HepG2 (cell line): ENCODE data around the gene VPS26A.

Source experiments
- EZH2 ChIP-seq: conservative IDR thresholded peaks from 2 replicates; pipeline ENCODE4 v1.6.1; 2012; ENCODE audit warnings: mild to moderate bottlenecking, low read depth, low read length, moderate library complexity
- TF ChIP-seq, protein P1 (sequence below): sonication (generic); formaldehyde crosslinking; IDR thresholded peaks from one replicate; pipeline ENCODE4 v1.5.1; 2020; ENCODE audit warnings: mild to moderate bottlenecking, missing genetic modification reagents; ENCODE audit errors: not compliant biosample characterization

- TF ChIP-seq, protein P1, sequence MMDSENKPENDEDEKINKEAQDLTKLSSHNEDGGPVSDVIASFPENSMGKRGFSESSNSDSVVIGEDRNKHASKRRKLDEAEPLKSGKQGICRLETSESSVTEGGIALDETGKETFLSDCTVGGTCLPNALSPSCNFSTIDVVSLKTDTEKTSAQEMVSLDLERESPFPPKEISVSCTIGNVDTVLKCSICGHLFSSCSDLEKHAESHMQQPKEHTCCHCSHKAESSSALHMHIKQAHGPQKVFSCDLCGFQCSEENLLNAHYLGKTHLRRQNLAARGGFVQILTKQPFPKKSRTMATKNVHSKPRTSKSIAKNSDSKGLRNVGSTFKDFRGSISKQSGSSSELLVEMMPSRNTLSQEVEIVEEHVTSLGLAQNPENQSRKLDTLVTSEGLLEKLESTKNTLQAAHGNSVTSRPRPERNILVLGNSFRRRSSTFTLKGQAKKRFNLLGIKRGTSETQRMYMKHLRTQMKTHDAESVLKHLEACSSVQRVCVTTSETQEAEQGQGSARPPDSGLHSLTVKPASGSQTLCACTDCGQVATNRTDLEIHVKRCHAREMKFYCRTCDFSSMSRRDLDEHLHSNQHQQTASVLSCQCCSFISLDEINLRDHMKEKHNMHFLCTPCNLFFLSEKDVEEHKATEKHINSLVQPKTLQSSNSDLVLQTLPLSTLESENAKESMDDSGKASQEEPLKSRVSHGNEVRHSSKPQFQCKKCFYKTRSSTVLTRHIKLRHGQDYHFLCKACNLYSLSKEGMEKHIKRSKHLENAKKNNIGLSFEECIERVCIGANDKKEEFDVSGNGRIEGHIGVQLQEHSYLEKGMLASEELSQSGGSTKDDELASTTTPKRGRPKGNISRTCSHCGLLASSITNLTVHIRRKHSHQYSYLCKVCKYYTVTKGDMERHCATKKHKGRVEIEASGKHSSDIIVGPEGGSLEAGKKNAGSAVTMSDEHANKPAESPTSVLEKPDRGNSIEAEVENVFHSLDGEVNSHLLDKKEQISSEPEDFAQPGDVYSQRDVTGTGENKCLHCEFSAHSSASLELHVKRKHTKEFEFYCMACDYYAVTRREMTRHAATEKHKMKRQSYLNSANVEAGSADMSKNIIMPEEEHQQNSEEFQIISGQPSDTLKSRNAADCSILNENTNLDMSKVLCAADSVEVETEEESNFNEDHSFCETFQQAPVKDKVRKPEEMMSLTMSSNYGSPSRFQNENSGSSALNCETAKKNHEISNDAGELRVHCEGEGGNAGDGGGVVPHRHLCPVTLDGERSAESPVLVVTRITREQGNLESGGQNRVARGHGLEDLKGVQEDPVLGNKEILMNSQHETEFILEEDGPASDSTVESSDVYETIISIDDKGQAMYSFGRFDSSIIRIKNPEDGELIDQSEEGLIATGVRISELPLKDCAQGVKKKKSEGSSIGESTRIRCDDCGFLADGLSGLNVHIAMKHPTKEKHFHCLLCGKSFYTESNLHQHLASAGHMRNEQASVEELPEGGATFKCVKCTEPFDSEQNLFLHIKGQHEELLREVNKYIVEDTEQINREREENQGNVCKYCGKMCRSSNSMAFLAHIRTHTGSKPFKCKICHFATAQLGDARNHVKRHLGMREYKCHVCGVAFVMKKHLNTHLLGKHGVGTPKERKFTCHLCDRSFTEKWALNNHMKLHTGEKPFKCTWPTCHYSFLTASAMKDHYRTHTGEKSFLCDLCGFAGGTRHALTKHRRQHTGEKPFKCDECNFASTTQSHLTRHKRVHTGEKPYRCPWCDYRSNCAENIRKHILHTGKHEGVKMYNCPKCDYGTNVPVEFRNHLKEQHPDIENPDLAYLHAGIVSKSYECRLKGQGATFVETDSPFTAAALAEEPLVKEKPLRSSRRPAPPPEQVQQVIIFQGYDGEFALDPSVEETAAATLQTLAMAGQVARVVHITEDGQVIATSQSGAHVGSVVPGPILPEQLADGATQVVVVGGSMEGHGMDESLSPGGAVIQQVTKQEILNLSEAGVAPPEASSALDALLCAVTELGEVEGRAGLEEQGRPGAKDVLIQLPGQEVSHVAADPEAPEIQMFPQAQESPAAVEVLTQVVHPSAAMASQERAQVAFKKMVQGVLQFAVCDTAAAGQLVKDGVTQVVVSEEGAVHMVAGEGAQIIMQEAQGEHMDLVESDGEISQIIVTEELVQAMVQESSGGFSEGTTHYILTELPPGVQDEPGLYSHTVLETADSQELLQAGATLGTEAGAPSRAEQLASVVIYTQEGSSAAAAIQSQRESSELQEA, result no peak
- TF ChIP-seq EZH2, result no peak
Measured at GRCh38 chr10:69139961-69140360, 16.0 kb downstream of the VPS26A start.
